ENCODE results near the gene LMAN2L.

- no peak for TF ChIP-seq ZNF274 (IDR thresholded peaks at IDR 0.05; ENCODE audit: low read depth, low read length)
- no peak for TF ChIP-seq YY1 (IDR thresholded peaks at IDR 0.05; ENCODE audit: insufficient read depth, insufficient read length)
Observed at GRCh38 chr2:96747061-96747617, 7.3 kb upstream of the LMAN2L start.
